ENCODE data around the gene HIGD1B.

The HIGD1B gene

GRCh38 chr17:44863061-44863918 is 15.6 kb downstream of the HIGD1B start:
- no peaks in the 10 kb centered on the region for H3K4me1 ChIP-seq (ENCODE audit: insufficient read depth, low read length, severe bottlenecking)
- peaks cover 80% of the 10 kb centered on the region for H3K36me3 ChIP-seq (ENCODE audit: insufficient read depth, low read length)
- H3K9me2 ChIP-seq (ENCODE audit: low read depth, low read length) = no peaks in the 10 kb centered on the region
- H3K27ac ChIP-seq (ENCODE audit: low read depth, low read length, poor library complexity, severe bottlenecking) = no peak overlapping the region
- H3K79me2 ChIP-seq (ENCODE audit: insufficient read depth, low read length) = no peaks in the 10 kb centered on the region
- H3K27me3 ChIP-seq (ENCODE audit: insufficient read depth, low read length) = no peaks in the 10 kb centered on the region
- no peaks in the 10 kb centered on the region for H4K20me1 ChIP-seq (ENCODE audit: insufficient read depth, low read length)
- H3F3A ChIP-seq (ENCODE audit: insufficient read depth, low read length) = no peaks in the 10 kb centered on the region
- TF ChIP-seq EZH2 (IDR thresholded peaks at IDR 0.05; ENCODE audit: borderline replicate concordance, low read length) (no peak), CTCF (IDR thresholded peaks at IDR 0.05; ENCODE audit: low read length) (no peak)
- H3K9ac ChIP-seq (ENCODE audit: low read length) = no peak overlapping the region
- no peaks in the 10 kb centered on the region for H3K9me3 ChIP-seq (ENCODE audit: low read length)
- no peak overlapping the region for H2AFZ ChIP-seq (ENCODE audit: low read length)
- H3K4me3 ChIP-seq (ENCODE audit: low read depth, low read length, poor library complexity, severe bottlenecking) = no peak overlapping the region
- no peak overlapping the region for H3K4me2 ChIP-seq (ENCODE audit: low read length)

DNA sequence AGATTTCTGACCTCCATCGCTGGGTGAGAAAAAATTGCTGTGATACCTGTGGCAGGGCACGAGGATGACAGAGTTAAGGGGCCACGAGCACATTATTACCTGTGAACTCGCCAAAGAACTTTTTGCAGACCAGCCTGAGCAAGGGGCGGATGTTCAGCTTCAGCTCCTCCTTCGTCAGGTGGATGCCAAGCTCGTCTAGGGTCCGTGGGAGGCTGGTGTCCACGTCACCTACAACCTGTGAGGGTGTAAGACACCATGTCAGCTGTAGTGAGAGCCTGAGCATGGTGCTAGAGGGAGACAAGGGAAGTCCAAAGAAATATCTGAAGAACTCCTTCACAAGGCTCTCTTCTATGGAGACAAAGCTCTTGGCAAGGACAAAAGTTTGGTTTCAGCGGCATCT is 17.1 kb downstream of the HIGD1B start:
- TF ChIP-seq CTCF (IDR thresholded peaks at IDR 0.05; ENCODE audit: low read length) = no peak
- no peak for TF ChIP-seq EZH2 (IDR thresholded peaks at IDR 0.05; ENCODE audit: borderline replicate concordance, low read length)
- peaks cover 80% of the 10 kb centered on the region for H3K36me3 ChIP-seq (ENCODE audit: insufficient read depth, low read length)
- H3F3A ChIP-seq (ENCODE audit: insufficient read depth, low read length) = no peaks in the 10 kb centered on the region
- no peaks in the 10 kb centered on the region for H3K9me2 ChIP-seq (ENCODE audit: low read depth, low read length)
- H3K9me3 ChIP-seq (ENCODE audit: low read length) = no peaks in the 10 kb centered on the region
- no peak overlapping the region for H3K4me2 ChIP-seq (ENCODE audit: low read length)
- H2AFZ ChIP-seq (ENCODE audit: low read length) = no peak overlapping the region
- H3K79me2 ChIP-seq (ENCODE audit: insufficient read depth, low read length) = no peaks in the 10 kb centered on the region
- H3K27me3 ChIP-seq (ENCODE audit: insufficient read depth, low read length) = no peaks in the 10 kb centered on the region
- H3K27ac ChIP-seq (ENCODE audit: low read depth, low read length, poor library complexity, severe bottlenecking) = no peak overlapping the region
- H4K20me1 ChIP-seq (ENCODE audit: insufficient read depth, low read length) = no peaks in the 10 kb centered on the region
- no peaks in the 10 kb centered on the region for H3K4me1 ChIP-seq (ENCODE audit: insufficient read depth, low read length, severe bottlenecking)
- no peak overlapping the region for H3K9ac ChIP-seq (ENCODE audit: low read length)
- H3K4me3 ChIP-seq (ENCODE audit: low read depth, low read length, poor library complexity, severe bottlenecking) = no peak overlapping the region

- no peaks in the 10 kb centered on the region for H3K9me3 ChIP-seq (ENCODE audit: low read length)
- no peak overlapping the region for H2AFZ ChIP-seq (ENCODE audit: low read length)
- no peak overlapping the region for H3K9ac ChIP-seq (ENCODE audit: low read length)
- H4K20me1 ChIP-seq (ENCODE audit: insufficient read depth, low read length) = no peaks in the 10 kb centered on the region
- H3K27me3 ChIP-seq (ENCODE audit: insufficient read depth, low read length) = no peaks in the 10 kb centered on the region
- H3K27ac ChIP-seq (ENCODE audit: low read depth, low read length, poor library complexity, severe bottlenecking) = no peak overlapping the region
- H3K4me3 ChIP-seq (ENCODE audit: low read depth, low read length, poor library complexity, severe bottlenecking) = no peak overlapping the region
- no peak overlapping the region for H3K4me2 ChIP-seq (ENCODE audit: low read length)
- TF ChIP-seq EZH2 (IDR thresholded peaks at IDR 0.05; ENCODE audit: borderline replicate concordance, low read length) = no peak
- TF ChIP-seq CTCF (IDR thresholded peaks at IDR 0.05; ENCODE audit: low read length) = peak; percentile 87
- H3K4me1 ChIP-seq (ENCODE audit: insufficient read depth, low read length, severe bottlenecking) = no peaks in the 10 kb centered on the region
- peaks cover 80% of the 10 kb centered on the region for H3K36me3 ChIP-seq (ENCODE audit: insufficient read depth, low read length)
- H3K9me2 ChIP-seq (ENCODE audit: low read depth, low read length) = no peaks in the 10 kb centered on the region
- no peaks in the 10 kb centered on the region for H3F3A ChIP-seq (ENCODE audit: insufficient read depth, low read length)
- no peaks in the 10 kb centered on the region for H3K79me2 ChIP-seq (ENCODE audit: insufficient read depth, low read length)
Measured at GRCh38 chr17:44865231-44865660, 17.6 kb downstream of the HIGD1B start.

All from OCI-LY1 (cell line).